A549 (cell line): ENCODE data around the gene OR4D10. TPM values are rescaled to one million over a fixed set of nuclear protein-coding genes. Genes with fewer than 3 reads are reported as not detected.

ENCODE experiments used
- ATAC-seq, 2 experiments: fragments of 200-7000 bp in 1 of 2; fragments of >200 bp in 1 of 2; cut with Nextera tagmentation in 1 of 2; cut with Tn5 transposase in 1 of 2; 3 replicates each; pipeline versions ENCODE4 v1.8.0 to v1.9.1; 2018 to 2020; ENCODE audit warnings: mild to moderate bottlenecking in 1 of 2, moderate library complexity in 1 of 2
- CTCF ChIA-PET: fragments of 300-600 bp; sonication (Branson Sonifier 250); formaldehyde crosslinking; extraction: SDS; loops from one replicate; lab custom pipeline; 2021; ENCODE audit warnings: antibody characterized with exemption, inconsistent platforms; lab: Yijun Ruan, JAX
- POLR2A ChIA-PET: fragments of 350-600 bp; formaldehyde crosslinking; extraction: SDS; loops from one replicate; lab custom pipeline; 2021; ENCODE audit warnings: antibody characterized with exemption, inconsistent platforms; lab: Yijun Ruan, JAX
- DNase-seq, 2 experiments: peaks; one replicate each; pipeline versions ENCODE4 v3.0.0 to v3.0.0-alpha.2; 2011 to 2016; ENCODE audit warnings: low read depth in 1 of 2, low spot score in 1 of 2
- FAIRE-seq: peaks from 2 replicates; lab custom pipeline; 2011; peaks lifted over from hg19 to GRCh38; lab: Jason Lieb, UNC
- H3K27ac ChIP-seq, 2 experiments: fragments of >200 bp; sonication (Bioruptor Twin); formaldehyde crosslinking; 3 replicates each; pipeline ENCODE4 v1.5.1; 2016 to 2017
- H3K4me1 ChIP-seq: fragments of >200 bp; sonication (Bioruptor Twin); formaldehyde crosslinking; 3 replicates; pipeline ENCODE4 v1.6.1; 2016
- H3K4me2 ChIP-seq: fragments of >200 bp; sonication (Bioruptor Twin); formaldehyde crosslinking; 3 replicates; pipeline ENCODE4 v1.6.1; 2016
- H3K4me3 ChIP-seq: fragments of >200 bp; sonication (Bioruptor Twin); formaldehyde crosslinking; 3 replicates; pipeline ENCODE4 v1.5.1; 2016
- H3K9me3 ChIP-seq: fragments of >200 bp; sonication (Bioruptor Twin); formaldehyde crosslinking; 3 replicates; pipeline ENCODE4 v1.6.1; 2016
- BHLHE40 ChIP-seq: IDR thresholded peaks from 2 replicates; pipeline ENCODE4 v1.6.1; 2012; ENCODE audit warnings: low read depth, low read length, inconsistent platforms
- CHD4 ChIP-seq: fragments of 200-600 bp; sonication (generic); IDR thresholded peaks from 2 replicates; pipeline ENCODE4 v1.6.1; 2016; ENCODE audit warnings: antibody characterized with exemption, mild to moderate bottlenecking, borderline replicate concordance
- ELK1 ChIP-seq: fragments of 150-350 bp; IDR thresholded peaks from 2 replicates; pipeline ENCODE4 v1.6.1; 2014; ENCODE audit warnings: low read depth, mild to moderate bottlenecking, low read length
- ESRRA ChIP-seq: fragments of 150-350 bp; IDR thresholded peaks from 2 replicates; pipeline ENCODE4 v1.6.1; 2014; ENCODE audit warnings: mild to moderate bottlenecking, low read length, borderline replicate concordance
- FOXS1 ChIP-seq: fragments of 250-450 bp; sonication (Bioruptor Pico); IDR thresholded peaks from 2 replicates; pipeline ENCODE4 v1.5.0; 2020; ENCODE audit warnings: mild to moderate bottlenecking, moderate library complexity
- GATA3 ChIP-seq: IDR thresholded peaks from 2 replicates; pipeline ENCODE4 v1.6.1; 2012; ENCODE audit warnings: borderline replicate concordance
- HOXB5 ChIP-seq: fragments of 250-450 bp; sonication (Bioruptor Pico); IDR thresholded peaks from 2 replicates; pipeline ENCODE4 v1.5.0; 2020; ENCODE audit warnings: mild to moderate bottlenecking, moderate library complexity
- JUN ChIP-seq, 2 experiments: fragments of >200 bp; sonication (Bioruptor Twin); formaldehyde crosslinking; IDR thresholded peaks; 2 replicates in 1 of 2; 3 replicates in 1 of 2; pipeline ENCODE4 v1.6.1; 2016 to 2017
- JUNB ChIP-seq: fragments of >200 bp; sonication (Bioruptor Twin); formaldehyde crosslinking; IDR thresholded peaks from 2 replicates; pipeline ENCODE4 v1.6.1; 2016
- KDM1A ChIP-seq: fragments of 200-600 bp; sonication (generic); IDR thresholded peaks from 2 replicates; pipeline ENCODE4 v1.6.1; 2016; ENCODE audit warnings: low read depth, mild to moderate bottlenecking
- MAFK ChIP-seq: fragments of 450-650 bp; IDR thresholded peaks from 2 replicates; pipeline ENCODE4 v1.6.1; 2014; ENCODE audit not compliant: partially characterized antibody
- MAX ChIP-seq: IDR thresholded peaks from 2 replicates; pipeline ENCODE4 v1.6.1; 2012
- MAZ ChIP-seq: fragments of 150-350 bp; IDR thresholded peaks from 2 replicates; pipeline ENCODE4 v1.6.1; 2014; ENCODE audit warnings: antibody characterized with exemption, low read depth, low read length, borderline replicate concordance
- NR3C1 ChIP-seq: fragments of >200 bp; sonication (Bioruptor Twin); formaldehyde crosslinking; IDR thresholded peaks from 3 replicates; pipeline ENCODE4 v1.6.1; 2017
- PBX3 ChIP-seq: IDR thresholded peaks from 2 replicates; pipeline ENCODE4 v1.6.1; 2012
- POLR2A ChIP-seq: IDR thresholded peaks from 2 replicates; pipeline ENCODE4 v1.6.1; 2012; ENCODE audit warnings: mild to moderate bottlenecking, low read length
- POLR2AphosphoS2 ChIP-seq: conservative IDR thresholded peaks from 2 replicates; pipeline ENCODE4 v1.6.1; 2012; ENCODE audit warnings: low read length, improper control_type of control experiment, inconsistent platforms
- RCOR1 ChIP-seq: fragments of 150-350 bp; IDR thresholded peaks from 2 replicates; pipeline ENCODE4 v1.6.1; 2014; ENCODE audit warnings: antibody characterized with exemption, low read length, low read depth
- RFX5 ChIP-seq: fragments of 450-650 bp; IDR thresholded peaks from 2 replicates; pipeline ENCODE4 v1.7.1; 2014; ENCODE audit warnings: antibody characterized with exemption, mild to moderate bottlenecking, moderate library complexity
- RNF2 ChIP-seq: fragments of 200-600 bp; sonication (generic); IDR thresholded peaks from 2 replicates; pipeline ENCODE4 v1.6.1; 2016; ENCODE audit warnings: low read depth, mild to moderate bottlenecking, antibody characterized with exemption, moderate library complexity, borderline replicate concordance
- WGBS: methylation state at CpG from one replicate; pipeline ENCODE4 v1.1.6; 2017; ENCODE audit errors: missing lambda C conversion rate; 5-methylcytosine and 5-hydroxymethylcytosine counted together
- polyA plus RNA-seq, 4 experiments: library from polyadenylated mRNA; depleted of rRNA in 3 of 4; stranded (reverse); fragments of >200 nt; fragmentation: RNase III in 1 of 4; extraction: RNeasy Plus Mini Kit Qiagen cat#74134 plus additional on column Dnase treatment in 1 of 4; gene quantifications; 2 replicates in 3 of 4; 3 replicates in 1 of 4; pipeline ENCODE4 v1.2.3, GENCODE V29; 2011 to 2017
- TF ChIP-seq, protein P1 (sequence below): fragments of 450-650 bp; IDR thresholded peaks from 2 replicates; pipeline ENCODE4 v1.6.1; 2014; ENCODE audit warnings: antibody characterized with exemption
- TF ChIP-seq, protein P2 (sequence below): fragments of 250-450 bp; sonication (Bioruptor Pico); IDR thresholded peaks from 2 replicates; pipeline ENCODE4 v1.5.0; 2021; ENCODE audit warnings: mild to moderate bottlenecking, moderate library complexity, borderline replicate concordance

OR4D10 gene
- polyA plus RNA-seq, 2 of the 4 experiments (the other 2 are of a cell fraction): not detected

DNA sequence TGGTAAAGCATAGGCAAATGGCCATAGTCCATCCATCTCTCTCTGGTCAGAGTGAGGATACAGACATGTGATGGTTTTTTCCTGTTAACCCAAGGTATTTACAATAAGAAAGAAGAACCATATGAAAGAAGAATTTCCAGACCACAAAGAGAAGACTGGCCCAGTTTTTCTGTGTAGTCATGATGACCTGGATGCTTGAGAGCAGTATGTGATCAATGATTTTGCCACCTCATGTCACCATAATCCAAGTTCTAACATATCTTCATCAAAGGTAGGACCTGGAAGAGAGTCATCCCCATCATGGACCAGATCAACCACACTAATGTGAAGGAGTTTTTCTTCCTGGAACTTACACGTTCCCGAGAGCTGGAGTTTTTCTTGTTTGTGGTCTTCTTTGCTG, 16.5 kb upstream of the OR4D10 start, which contains the start of gene OR4D6:
Gene OR4D6 (plus strand): TSS at position 301 of the 400 bp plus-strand sequence. CDS start 0 bp downstream, at position 301.
- 5% methylated on average over 2 of the region's 2 CpGs for WGBS
- Histone ChIP-seq H3K27ac (no peak within 1 kb of the TSS), H3K9me3 (no peaks in the 10 kb centered on the region), H3K4me2 (no peak within 1 kb of the TSS), H3K4me1 (no peaks in the 10 kb centered on the region), H3K4me3 (no peak within 1 kb of the TSS)
- no peak for TF ChIP-seq RFX5
- TF ChIP-seq MAFK: no peak
- no peak for TF ChIP-seq POLR2A
- TF ChIP-seq MAZ: no peak
- no peak for TF ChIP-seq ELK1
- TF ChIP-seq NR3C1: no peak
- TF ChIP-seq CHD4: no peak
- TF ChIP-seq JUN (IDR thresholded peaks at IDR 0.05): no peak
- no peak for TF ChIP-seq PBX3
- DNase-seq: no peak
- POLR2A ChIA-PET: no interaction called here
- no peak for ATAC-seq
- CTCF ChIA-PET: no interaction called here
- FAIRE-seq: no peak

DNA sequence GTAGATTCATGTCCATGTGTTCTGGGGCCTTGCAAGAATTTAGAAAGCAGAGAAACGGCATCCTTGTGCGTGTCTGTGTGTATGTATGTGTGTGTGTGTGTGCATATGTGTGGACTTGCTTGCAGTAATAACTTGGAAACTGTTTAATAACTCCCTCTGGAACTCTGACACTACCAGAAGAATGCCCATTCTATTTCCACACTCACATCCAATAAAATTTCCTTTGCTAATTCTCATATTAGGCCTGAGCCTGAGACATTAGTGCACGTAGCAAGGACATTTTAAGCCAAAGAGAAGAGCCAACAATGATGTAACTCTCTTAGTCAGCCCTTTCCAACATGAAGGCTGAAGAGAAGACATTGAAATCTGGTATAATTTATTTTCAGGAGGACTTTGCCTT, 13.2 kb upstream of the OR4D10 start:
- Histone ChIP-seq H3K9me3 (no peaks in the 10 kb centered on the region), H3K4me2 (no peak overlapping the region), H3K4me1 (no peaks in the 10 kb centered on the region), H3K27ac (no peak overlapping the region), H3K4me3 (no peak overlapping the region)
- FAIRE-seq (no peak), ATAC-seq (no peak), DNase-seq (no peak)
- ChIA-PET CTCF (no interaction called here), POLR2A (no interaction called here)
- no peak for TF ChIP-seq FOXS1 (CRISPR knock-in tag)
- TF ChIP-seq, protein P1, sequence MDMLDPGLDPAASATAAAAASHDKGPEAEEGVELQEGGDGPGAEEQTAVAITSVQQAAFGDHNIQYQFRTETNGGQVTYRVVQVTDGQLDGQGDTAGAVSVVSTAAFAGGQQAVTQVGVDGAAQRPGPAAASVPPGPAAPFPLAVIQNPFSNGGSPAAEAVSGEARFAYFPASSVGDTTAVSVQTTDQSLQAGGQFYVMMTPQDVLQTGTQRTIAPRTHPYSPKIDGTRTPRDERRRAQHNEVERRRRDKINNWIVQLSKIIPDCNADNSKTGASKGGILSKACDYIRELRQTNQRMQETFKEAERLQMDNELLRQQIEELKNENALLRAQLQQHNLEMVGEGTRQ: no peak
- no peak for TF ChIP-seq KDM1A
- no peak for TF ChIP-seq ESRRA
- TF ChIP-seq MAX: no peak
- no peak for TF ChIP-seq RNF2
- TF ChIP-seq, protein P2, sequence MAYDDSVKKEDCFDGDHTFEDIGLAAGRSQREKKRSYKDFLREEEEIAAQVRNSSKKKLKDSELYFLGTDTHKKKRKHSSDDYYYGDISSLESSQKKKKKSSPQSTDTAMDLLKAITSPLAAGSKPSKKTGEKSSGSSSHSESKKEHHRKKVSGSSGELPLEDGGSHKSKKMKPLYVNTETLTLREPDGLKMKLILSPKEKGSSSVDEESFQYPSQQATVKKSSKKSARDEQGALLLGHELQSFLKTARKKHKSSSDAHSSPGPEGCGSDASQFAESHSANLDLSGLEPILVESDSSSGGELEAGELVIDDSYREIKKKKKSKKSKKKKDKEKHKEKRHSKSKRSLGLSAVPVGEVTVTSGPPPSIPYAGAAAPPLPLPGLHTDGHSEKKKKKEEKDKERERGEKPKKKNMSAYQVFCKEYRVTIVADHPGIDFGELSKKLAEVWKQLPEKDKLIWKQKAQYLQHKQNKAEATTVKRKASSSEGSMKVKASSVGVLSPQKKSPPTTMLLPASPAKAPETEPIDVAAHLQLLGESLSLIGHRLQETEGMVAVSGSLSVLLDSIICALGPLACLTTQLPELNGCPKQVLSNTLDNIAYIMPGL (CRISPR knock-in tag): no peak
- no peak for TF ChIP-seq RCOR1
- no peak for TF ChIP-seq GATA3
- TF ChIP-seq BHLHE40: no peak
- no peak for TF ChIP-seq POLR2AphosphoS2
- TF ChIP-seq HOXB5 (CRISPR knock-in tag): no peak
- no peak for TF ChIP-seq RFX5
- no peak for TF ChIP-seq JUNB
- WGBS: 24% methylated on average over 3 of the region's 3 CpGs
